ENCODE results near the gene PPP1R2C.

Gene PPP1R2C

DNA sequence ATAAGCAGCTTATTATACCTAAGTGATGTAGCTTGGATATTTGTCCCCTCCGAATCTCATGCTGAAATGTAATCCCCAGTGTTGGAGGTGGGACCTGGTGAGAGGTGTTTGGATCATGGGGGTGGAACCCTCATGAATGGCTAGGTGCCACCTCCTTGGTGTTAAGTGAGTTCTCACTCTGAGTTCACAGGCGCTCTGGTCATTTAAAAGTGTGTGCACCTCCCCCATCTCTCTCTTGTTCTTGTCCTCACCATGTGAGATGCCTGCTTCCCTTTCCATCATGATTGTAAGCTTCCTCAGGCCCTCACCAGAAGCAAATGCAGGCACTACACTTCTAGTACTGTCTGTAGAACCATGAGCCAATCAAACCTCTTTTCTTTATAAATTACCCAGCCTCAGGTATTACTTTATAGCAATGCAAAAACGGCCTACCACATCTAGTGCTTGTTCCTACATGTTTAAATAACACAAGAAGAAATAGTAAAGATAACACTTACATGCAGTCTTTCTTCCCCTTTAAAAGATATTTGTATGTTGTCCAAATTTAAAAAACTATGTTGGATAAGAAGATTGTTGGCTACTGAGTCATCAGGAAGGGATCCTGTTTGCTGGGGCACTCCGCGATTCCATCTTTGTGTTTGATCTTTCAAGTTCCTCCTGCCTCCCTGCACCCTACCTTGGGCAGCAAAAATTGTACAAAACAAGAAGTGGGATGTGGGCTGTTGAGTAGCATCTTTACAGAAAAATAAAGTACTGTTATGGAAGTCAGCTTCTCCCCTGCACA, 29.7 kb downstream of the PPP1R2C start:
- DNase-seq, result no peak

DNA sequence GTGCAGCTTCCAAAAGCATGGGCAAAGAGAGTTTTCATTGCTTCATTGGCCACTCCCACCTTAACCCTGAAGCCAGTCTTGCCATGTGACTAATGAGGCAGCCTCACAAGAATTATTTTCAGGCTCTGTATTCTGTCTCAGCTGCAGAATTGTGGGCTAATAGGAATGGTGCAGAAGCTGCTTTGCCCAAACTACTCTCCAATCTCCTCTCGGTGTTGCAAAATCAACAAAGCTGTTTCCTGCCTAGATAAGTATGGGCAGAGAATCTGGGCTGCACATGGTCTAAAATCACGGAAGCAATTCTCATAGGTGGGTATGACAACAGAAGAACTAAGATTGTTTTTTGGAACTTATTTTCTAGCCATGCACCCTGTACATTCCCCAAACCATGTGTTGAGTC, 31.4 kb downstream of the PPP1R2C start:
- DNase-seq, result peak in 1 of 4 experiments; percentile 5

DNA sequence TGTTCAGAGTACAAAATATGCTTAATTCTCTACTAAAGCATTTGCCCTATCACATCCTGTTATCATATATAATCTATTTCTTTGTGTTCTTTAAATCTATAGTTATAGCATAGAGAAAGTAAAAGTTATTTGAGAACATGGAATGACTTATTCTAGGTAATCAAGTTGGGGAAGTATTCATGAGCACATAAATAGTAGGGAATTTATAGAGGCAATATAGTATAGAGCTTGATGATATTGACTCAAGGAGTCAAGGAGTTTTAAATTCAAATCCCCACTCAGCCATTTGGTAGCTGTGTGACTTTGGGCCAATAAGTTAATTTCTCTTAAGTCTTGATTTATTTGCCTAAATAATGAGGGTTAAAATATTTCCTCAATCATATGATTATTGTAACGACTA, 37.5 kb downstream of the PPP1R2C start:
- DNase-seq, result no peak

DNA sequence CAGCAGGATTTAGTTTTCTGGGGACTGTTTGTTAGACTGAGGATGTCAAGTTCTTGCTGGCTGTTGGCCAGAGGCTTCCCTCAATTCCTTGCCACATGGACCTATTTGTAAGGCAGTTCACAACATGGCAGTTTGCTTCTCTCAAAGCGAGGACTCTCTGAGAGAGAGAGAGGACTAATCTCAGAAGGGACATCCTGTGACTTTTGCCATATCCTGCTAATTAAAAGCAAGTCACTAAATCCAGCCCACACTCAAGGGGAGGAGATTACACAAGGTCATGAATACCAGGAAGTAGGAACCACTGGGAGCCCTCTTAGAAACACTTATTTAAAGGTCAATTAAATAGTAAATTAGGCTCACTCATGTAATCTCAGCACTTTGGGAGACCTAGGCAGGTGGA, 38.2 kb downstream of the PPP1R2C start:
- DNase-seq, result peak in 3 of 4 experiments; percentile 2 to 20 (median 9)

DNA sequence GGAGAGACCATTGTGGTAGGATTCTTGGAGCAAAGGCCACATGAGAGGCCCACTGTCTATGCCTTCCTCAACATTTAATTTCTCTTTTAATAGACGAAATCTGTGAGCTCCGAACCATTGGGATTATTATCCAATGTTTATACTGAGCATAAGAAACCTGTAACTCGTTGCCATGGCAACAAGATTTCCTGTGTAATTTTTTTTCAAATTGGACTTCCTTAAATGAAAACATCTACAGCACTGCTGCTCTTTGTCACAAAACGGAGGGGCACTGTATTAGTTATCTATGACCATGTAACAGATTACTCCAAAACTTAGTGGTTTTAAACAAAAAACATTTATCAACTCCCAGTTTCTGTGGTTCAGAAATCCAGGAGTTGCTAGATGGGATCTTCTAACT, 38.7 kb downstream of the PPP1R2C start:
- peak in 3 of 4 experiments; percentile 23 to 69 (median 24) for DNase-seq

DNA sequence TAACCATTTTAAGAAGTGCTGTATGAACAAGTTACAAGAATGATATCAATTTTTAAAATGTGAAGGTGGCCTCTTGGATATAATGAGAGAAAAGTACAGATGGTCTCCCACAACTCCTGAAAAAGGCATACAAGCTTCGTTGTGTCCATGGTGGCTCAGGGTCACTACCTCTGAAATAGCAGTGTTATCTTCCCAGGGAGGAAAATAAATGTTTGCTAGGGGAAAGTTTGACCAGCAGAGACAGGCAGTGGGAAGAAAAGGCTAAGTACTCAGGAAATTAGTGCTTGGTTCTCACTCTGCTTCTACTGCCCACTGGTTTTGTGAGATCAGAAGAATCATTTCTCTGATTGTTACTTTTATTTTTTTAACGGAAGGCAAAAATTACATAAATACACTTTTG, 39.4 kb downstream of the PPP1R2C start:
- no peak for DNase-seq

DNA sequence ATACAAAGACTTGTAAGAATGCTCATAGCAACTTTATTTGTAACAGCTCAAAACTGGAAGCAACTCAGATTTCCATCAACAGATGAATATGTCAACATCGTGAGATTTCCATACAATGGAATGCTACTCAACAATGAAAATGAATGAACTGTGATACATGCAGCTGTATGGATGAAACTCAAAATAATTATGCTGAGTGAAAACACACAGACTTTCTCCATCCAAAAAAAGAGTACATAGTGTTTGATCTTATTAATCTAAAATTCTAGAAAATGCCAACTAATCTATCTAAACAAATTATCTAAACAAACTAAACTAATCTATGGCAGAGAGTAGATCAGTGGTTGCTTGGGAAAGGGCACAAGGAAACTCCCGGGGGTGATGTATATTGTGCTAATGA, 42.7 kb downstream of the PPP1R2C start:
- no peak for DNase-seq

DNA sequence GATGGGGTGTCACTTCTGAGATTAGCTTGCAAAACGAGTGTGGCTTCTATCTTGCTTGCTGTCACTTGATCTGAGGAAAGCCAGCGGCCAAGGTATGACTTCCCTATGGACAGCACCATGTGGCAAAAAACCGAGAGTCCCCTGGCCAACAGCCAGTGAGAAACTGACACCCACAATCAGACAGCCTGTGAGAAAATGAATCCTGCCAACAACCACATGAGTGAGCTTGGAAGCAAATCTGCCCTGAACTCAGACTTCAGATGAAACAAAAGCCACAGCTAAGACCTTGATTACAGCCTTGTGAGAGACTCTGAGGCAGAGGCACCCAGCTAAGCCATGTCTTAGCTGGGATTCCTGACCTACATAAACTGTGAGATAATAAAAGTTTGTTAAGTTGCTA, 45.5 kb downstream of the PPP1R2C start:
- DNase-seq, result no peak

Data from suppressor macrophage (primary cell).